ENCODE measurements around the gene C17orf107. TPM values are rescaled to one million over a fixed set of nuclear protein-coding genes. Genes with fewer than 3 reads are reported as not detected.

Gene C17orf107
- total RNA-seq, 1 experiment from 2014 or later, result 2.4 TPM

GRCh38 chr17:4884489-4884888, 14.8 kb upstream of the C17orf107 start:
- no peaks in the 10 kb centered on the region for H3K4me1 ChIP-seq (ENCODE audit: control insufficient read depth, insufficient read depth, low read length)
- no peak overlapping the region for H3K4me3 ChIP-seq (ENCODE audit: low read depth in 2 of 2, low read length in 2 of 2)
- TF ChIP-seq CTCF (IDR thresholded peaks at IDR 0.05) (no peak), POLR2AphosphoS5 (IDR thresholded peaks at IDR 0.05; ENCODE audit: low read depth, low read length) (no peak), SIN3A (IDR thresholded peaks at IDR 0.05; ENCODE audit: borderline replicate concordance, insufficient read depth, low read depth, low read length) (no peak), REST (IDR thresholded peaks at IDR 0.05; ENCODE audit: insufficient read depth in 1 of 2, low read depth in 2 of 2, low read length in 1 of 2) (no peak), TCF7L2 (IDR thresholded peaks at IDR 0.05; ENCODE audit: low read depth, low read length) (no peak)
- intact Hi-C loops (cut with micrococcal nuclease; ENCODE audit: unreplicated experiment) (loop anchor here (5.0 kb wide), 1 partner anchor 97 kb away; the partner anchor contains the start of genes GLTPD2 and VMO1), in situ Hi-C loops (cut with HindIII; ENCODE audit: low pct_unique_long_range_greater_than_20kb, low sequenced_read_pairs) (no loop called here)
- peaks cover 5% of the 10 kb centered on the region; the same call in 1 of the 2 replicates for H3K36me3 ChIP-seq (ENCODE audit: control insufficient read depth, insufficient read depth, low read length)
- no peak for DNase-seq (ENCODE audit: low read depth, low spot score)
- no TSS peak for BruUV-seq (replicated peaks)
- ChIA-PET CTCF (no interaction called here), POLR2A (no interaction called here)
- H3K27me3 ChIP-seq (ENCODE audit: control insufficient read depth, insufficient read depth, low read length), result no peaks in the 10 kb centered on the region
- H3K27ac ChIP-seq (ENCODE audit: low read length), result no peak overlapping the region
- H3K9me3 ChIP-seq (ENCODE audit: control insufficient read depth, insufficient read depth, low read depth, low read length), result no peaks in the 10 kb centered on the region
- ATAC-seq, result no peak

GRCh38 chr17:4886830-4887229, 12.5 kb upstream of the C17orf107 start:
- intact Hi-C loops (cut with micrococcal nuclease; ENCODE audit: unreplicated experiment) (no loop called here), in situ Hi-C loops (cut with HindIII; ENCODE audit: low pct_unique_long_range_greater_than_20kb, low sequenced_read_pairs) (no loop called here)
- Histone ChIP-seq H3K27me3 (ENCODE audit: control insufficient read depth, insufficient read depth, low read length) (no peaks in the 10 kb centered on the region), H3K9me3 (ENCODE audit: control insufficient read depth, insufficient read depth, low read depth, low read length) (no peaks in the 10 kb centered on the region), H3K4me3 (ENCODE audit: low read depth in 2 of 2, low read length in 2 of 2) (no peak overlapping the region), H3K4me1 (ENCODE audit: control insufficient read depth, insufficient read depth, low read length) (no peaks in the 10 kb centered on the region), H3K36me3 (ENCODE audit: control insufficient read depth, insufficient read depth, low read length) (peaks cover 9% of the 10 kb centered on the region), H3K27ac (ENCODE audit: low read length) (no peak overlapping the region)
- POLR2A ChIA-PET, result no interaction called here
- TF ChIP-seq TCF7L2 (IDR thresholded peaks at IDR 0.05; ENCODE audit: low read depth, low read length) (no peak), REST (IDR thresholded peaks at IDR 0.05; ENCODE audit: insufficient read depth in 1 of 2, low read depth in 2 of 2, low read length in 1 of 2) (no peak), POLR2AphosphoS5 (IDR thresholded peaks at IDR 0.05; ENCODE audit: low read depth, low read length) (no peak), CTCF (IDR thresholded peaks at IDR 0.05) (no peak), SIN3A (IDR thresholded peaks at IDR 0.05; ENCODE audit: borderline replicate concordance, insufficient read depth, low read depth, low read length) (no peak)
- no TSS peak for BruUV-seq (replicated peaks)
- no peak for ATAC-seq
- CTCF ChIA-PET, result no interaction called here
- no peak for DNase-seq (ENCODE audit: low read depth, low spot score)
